Fibroblast of lung (primary cell): ENCODE measurements around the gene CHD6.

ENCODE experiments used
- CTCF ChIP-seq, 2 donors: IDR thresholded peaks in 1 of 2; conservative IDR thresholded peaks in 1 of 2; 1 replicate in 1 of 2; 2 replicates in 1 of 2; pipeline ENCODE4 v1.5.1; 2011 to 2012; ENCODE audit warnings: low read length in 2 of 2, control low read depth in 1 of 2, inconsistent platforms in 1 of 2, low read depth in 1 of 2, mild to moderate bottlenecking in 1 of 2
- EZH2 ChIP-seq: IDR thresholded peaks from 2 replicates; pipeline ENCODE4 v1.5.1; 2012; ENCODE audit warnings: low read length, control low read depth, mild to moderate bottlenecking; ENCODE audit errors: missing control alignments

- TF ChIP-seq CTCF (conservative IDR thresholded peaks at IDR 0.05 in 1 of 2, IDR thresholded peaks at IDR 0.05 in 1 of 2; ENCODE audit: low read depth in 1 of 2, low read length in 2 of 2) (no peak), EZH2 (no peak)
Measured at GRCh38 chr20:41446456-41446855, 171.7 kb downstream of the CHD6 start.
